PFSK-1 (cell line): ENCODE results near the gene KCNS1.

ENCODE experiments used
- FOXP2 ChIP-seq: optimal IDR thresholded peaks from 2 replicates; pipeline ENCODE3; 2011; ENCODE audit warnings: borderline replicate concordance, control low read depth, inconsistent platforms; ENCODE audit not compliant: insufficient read depth; ENCODE audit errors: extremely low read length, extremely low read depth
- POLR2AphosphoS5 ChIP-seq: IDR thresholded peaks from 2 replicates; pipeline ENCODE4 v1.6.1; 2012; ENCODE audit warnings: low read depth, mild to moderate bottlenecking, control low read depth, low read length, moderate library complexity
- SIN3A ChIP-seq: IDR thresholded peaks from 2 replicates; pipeline ENCODE4 v1.6.1; 2012; ENCODE audit warnings: mild to moderate bottlenecking, low read length, moderate library complexity, borderline replicate concordance; ENCODE audit not compliant: insufficient read depth
- TAF1 ChIP-seq: IDR thresholded peaks from 2 replicates; pipeline ENCODE4 v1.6.1; 2012; ENCODE audit warnings: low read length, control low read depth, borderline replicate concordance; ENCODE audit not compliant: insufficient read depth
- TF ChIP-seq, protein P1 (sequence below), 2 experiments: IDR thresholded peaks; 2 replicates each; pipeline versions ENCODE4 v1.6.1 to v1.8.0; 2011 to 2012; ENCODE audit warnings: low read depth in 2 of 2, low read length in 2 of 2, control low read depth in 1 of 2, inconsistent platforms in 1 of 2, mild to moderate bottlenecking in 1 of 2, moderate library complexity in 1 of 2; ENCODE audit not compliant: insufficient read depth in 1 of 2

Gene KCNS1

DNA sequence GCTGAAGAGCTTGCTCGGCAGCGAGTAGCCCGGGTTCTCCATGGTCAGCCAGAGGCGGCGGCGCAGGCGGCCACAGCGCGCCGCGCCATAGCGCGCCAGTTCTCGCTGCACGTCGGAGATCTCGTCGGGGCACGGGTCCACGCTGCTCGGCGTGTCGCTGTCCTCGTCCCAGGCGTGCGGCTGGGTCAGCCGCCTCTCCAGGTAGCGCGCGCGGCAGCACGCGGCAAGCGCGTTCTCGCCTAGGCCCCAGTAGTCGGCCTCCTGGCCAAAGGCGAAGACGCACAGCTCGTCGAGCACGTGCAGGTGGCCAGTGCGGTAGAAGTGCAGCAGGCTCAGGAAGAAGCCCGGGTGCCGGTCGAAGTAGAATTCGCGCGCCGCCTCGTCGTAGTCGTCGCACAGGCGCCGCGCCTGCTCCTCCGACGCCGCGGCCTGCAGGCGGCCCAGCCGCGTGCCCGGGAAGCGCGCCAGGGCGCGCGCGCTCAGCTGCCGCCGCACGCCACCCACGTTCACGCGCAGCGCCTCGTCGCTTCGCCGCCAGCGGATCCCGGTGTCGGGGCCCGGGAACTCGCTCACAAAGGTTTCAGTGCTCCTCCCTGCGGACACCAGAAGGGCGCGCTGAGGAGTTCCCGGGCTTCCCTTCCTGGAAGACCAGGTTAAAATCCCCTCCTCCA is 2.7 kb downstream of the KCNS1 start:
- TF ChIP-seq SIN3A = no peak
- no peak for TF ChIP-seq POLR2AphosphoS5
- TF ChIP-seq TAF1 = no peak
- TF ChIP-seq, protein P1, sequence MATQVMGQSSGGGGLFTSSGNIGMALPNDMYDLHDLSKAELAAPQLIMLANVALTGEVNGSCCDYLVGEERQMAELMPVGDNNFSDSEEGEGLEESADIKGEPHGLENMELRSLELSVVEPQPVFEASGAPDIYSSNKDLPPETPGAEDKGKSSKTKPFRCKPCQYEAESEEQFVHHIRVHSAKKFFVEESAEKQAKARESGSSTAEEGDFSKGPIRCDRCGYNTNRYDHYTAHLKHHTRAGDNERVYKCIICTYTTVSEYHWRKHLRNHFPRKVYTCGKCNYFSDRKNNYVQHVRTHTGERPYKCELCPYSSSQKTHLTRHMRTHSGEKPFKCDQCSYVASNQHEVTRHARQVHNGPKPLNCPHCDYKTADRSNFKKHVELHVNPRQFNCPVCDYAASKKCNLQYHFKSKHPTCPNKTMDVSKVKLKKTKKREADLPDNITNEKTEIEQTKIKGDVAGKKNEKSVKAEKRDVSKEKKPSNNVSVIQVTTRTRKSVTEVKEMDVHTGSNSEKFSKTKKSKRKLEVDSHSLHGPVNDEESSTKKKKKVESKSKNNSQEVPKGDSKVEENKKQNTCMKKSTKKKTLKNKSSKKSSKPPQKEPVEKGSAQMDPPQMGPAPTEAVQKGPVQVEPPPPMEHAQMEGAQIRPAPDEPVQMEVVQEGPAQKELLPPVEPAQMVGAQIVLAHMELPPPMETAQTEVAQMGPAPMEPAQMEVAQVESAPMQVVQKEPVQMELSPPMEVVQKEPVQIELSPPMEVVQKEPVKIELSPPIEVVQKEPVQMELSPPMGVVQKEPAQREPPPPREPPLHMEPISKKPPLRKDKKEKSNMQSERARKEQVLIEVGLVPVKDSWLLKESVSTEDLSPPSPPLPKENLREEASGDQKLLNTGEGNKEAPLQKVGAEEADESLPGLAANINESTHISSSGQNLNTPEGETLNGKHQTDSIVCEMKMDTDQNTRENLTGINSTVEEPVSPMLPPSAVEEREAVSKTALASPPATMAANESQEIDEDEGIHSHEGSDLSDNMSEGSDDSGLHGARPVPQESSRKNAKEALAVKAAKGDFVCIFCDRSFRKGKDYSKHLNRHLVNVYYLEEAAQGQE (IDR thresholded peaks at IDR 0.05; ENCODE audit: insufficient read depth in 1 of 2, low read depth in 2 of 2, low read length in 2 of 2) = no peak

DNA sequence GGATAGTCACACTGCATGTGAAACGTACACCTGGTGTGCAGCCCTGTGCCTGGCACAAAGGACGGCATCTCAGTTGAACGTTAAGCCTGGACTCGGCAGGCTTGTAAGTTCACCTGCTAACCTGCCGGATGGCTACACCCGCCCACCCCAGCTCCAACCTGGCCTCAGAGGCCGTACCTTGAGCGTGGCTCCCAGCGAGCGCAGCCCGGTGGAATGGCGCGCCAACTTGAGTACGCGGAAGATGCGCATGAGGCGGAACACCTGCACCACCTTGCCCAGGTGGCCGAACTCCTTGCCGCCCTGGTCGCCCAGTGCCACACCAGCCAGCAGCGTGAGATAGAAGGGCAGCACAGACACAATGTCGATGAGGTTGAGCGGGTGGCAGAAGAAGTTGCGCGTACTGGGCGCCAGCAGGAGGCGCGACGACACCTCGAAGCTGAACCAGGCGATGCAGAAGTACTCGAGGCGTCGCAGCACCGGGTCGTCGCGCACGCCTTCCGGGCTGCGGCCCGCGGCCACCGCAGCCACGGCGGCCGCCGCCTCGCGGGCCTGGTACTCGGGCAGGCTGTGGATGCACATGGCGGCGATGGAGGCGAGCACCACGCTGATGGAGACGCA is 3.3 kb downstream of the KCNS1 start:
- TF ChIP-seq, protein P1 (IDR thresholded peaks at IDR 0.05; ENCODE audit: insufficient read depth in 1 of 2, low read depth in 2 of 2, low read length in 2 of 2) = no peak

DNA sequence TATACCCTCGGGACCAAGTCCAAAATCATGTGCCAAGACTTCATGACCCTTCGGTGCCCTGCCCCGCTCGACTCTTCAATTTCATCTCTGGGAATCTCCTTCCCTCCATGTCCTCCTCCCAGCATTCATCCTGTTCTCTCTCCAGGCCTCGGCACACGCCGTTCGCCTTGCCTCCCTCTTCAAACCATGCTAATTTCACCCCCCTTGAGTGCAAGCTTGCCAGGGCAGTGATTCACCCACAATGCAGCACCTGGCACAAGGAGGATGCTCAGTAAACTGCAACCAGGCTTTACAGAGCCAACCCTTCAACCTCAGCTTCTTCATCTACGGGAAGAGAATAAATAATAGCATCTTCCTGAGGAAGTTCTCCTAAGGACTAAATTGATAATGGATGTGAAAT is 4.1 kb downstream of the KCNS1 start:
- TF ChIP-seq SIN3A = no peak
- TF ChIP-seq, protein P1 (IDR thresholded peaks at IDR 0.05; ENCODE audit: insufficient read depth in 1 of 2, low read depth in 2 of 2, low read length in 2 of 2) = no peak
- no peak for TF ChIP-seq POLR2AphosphoS5
- no peak for TF ChIP-seq TAF1
- no peak for TF ChIP-seq FOXP2

DNA sequence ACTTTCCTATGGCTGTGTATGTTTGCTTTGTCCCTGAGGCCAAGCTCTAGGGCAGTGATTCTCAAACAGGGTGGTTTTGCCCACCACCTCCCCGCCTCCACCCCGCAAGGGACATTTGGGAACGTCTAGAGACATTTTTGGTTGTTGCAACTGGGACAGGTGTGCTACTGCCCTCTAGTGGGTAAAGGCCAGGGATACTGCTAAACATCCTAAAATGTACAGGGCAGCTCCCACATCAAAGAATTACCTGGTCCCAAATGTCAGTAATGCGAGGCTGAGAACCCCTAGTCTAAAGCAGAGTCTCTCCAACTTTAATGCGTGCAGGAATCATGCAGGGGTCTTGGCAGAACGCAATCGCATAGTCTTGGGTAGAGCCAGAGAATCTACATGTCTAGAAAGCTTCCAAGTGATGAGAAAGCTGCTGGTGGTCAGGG is 5.1 kb downstream of the KCNS1 start:
- TF ChIP-seq, protein P1 (IDR thresholded peaks at IDR 0.05; ENCODE audit: insufficient read depth in 1 of 2, low read depth in 2 of 2, low read length in 2 of 2) = no peak

DNA sequence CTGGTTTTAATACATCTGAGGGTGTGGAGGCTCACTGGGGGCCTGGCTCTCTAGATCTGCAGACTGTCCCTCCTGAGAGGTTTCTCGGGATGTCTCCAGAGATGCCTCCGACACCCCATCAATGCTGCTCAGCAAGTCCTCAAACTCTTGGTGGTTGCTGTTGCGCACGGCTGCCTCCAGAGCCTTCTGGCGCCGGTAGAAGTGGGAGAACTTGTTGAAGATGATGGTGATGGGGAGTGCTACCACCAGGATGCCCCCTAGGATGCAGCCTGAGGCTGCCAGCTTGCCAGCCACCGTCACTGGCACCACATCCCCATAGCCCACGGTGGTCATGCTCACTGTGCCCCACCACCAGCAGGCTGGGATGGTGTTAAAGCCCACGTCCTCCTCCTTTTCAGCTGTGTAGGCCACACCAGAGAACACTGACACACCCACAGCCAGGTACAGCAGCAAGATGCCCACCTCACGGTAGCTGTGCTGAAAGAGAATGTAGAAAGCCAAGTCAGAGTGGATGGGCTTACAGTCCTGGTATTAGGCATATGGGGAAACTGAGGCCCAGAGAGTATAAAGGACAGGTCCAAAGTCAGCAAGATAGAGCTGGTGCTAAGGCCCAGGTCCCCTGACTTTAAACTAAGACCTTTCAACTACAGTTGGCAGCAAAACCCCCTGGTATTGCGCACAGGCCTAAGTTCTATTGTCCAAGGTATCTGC is 5.9 kb downstream of the KCNS1 start:
- TF ChIP-seq FOXP2 (no peak), SIN3A (no peak), TAF1 (no peak), POLR2AphosphoS5 (no peak)
- TF ChIP-seq, protein P1 (IDR thresholded peaks at IDR 0.05; ENCODE audit: insufficient read depth in 1 of 2, low read depth in 2 of 2, low read length in 2 of 2) = no peak
